ENCODE measurements around the gene OSBPL8.

GRCh38 chr12:76346236-76346635 is 213.3 kb downstream of the OSBPL8 start:
- TF ChIP-seq CTCF (IDR thresholded peaks at IDR 0.05) (no peak), POLR2A (IDR thresholded peaks at IDR 0.05) (no peak), POLR2AphosphoS5 (IDR thresholded peaks at IDR 0.05) (no peak)
